Activated CD8-positive, alpha-beta memory T cell treated with anti-CD3 and anti-CD28 coated beads for 36 hours (primary cell): Measurements from ENCODE around the gene PARD6B. TPM values are rescaled to one million over a fixed set of nuclear protein-coding genes. Genes with fewer than 3 reads are reported as not detected.

Experiments
- CTCF ChIA-PET: fragments of 350-600 bp; sonication (Branson Sonifier 250); formaldehyde crosslinking; loops from one replicate; lab custom pipeline; 2021; ENCODE audit warnings: antibody characterized with exemption; lab: Charles Lee
- POLR2A ChIA-PET: fragments of 350-600 bp; sonication (Branson Sonifier 250); formaldehyde crosslinking; loops from one replicate; lab custom pipeline; 2021; ENCODE audit warnings: antibody characterized with exemption; lab: Charles Lee
- total RNA-seq, 2 experiments: library from RNA; stranded (reverse); gene quantifications; one replicate each; pipeline ENCODE4 v1.2.3, GENCODE V29; 2021

The PARD6B gene
- total RNA-seq, 2 experiments from 2014 or later = 5.2 to 5.7 TPM

- POLR2A ChIA-PET = no interaction called here
These were observed 11.4 kb upstream of the PARD6B start for GRCh38 chr20:50720026-50720425.

GRCh38 chr20:50720582-50720981 lies 10.8 kb upstream of the PARD6B start:
- ChIA-PET POLR2A (interaction anchor here (0.7 kb wide), 1 partner anchor 121 kb away, joined by 3 read pairs; no protein-coding TSS in a partner anchor), CTCF (no interaction called here)

More at GRCh38 chr20:50720026-50720425, 11.4 kb upstream of the PARD6B start:
- CTCF ChIA-PET = no interaction called here

GRCh38 chr20:50721881-50722281 lies 9.5 kb upstream of the PARD6B start:
- POLR2A ChIA-PET = no interaction called here
- CTCF ChIA-PET = no interaction called here

DNA sequence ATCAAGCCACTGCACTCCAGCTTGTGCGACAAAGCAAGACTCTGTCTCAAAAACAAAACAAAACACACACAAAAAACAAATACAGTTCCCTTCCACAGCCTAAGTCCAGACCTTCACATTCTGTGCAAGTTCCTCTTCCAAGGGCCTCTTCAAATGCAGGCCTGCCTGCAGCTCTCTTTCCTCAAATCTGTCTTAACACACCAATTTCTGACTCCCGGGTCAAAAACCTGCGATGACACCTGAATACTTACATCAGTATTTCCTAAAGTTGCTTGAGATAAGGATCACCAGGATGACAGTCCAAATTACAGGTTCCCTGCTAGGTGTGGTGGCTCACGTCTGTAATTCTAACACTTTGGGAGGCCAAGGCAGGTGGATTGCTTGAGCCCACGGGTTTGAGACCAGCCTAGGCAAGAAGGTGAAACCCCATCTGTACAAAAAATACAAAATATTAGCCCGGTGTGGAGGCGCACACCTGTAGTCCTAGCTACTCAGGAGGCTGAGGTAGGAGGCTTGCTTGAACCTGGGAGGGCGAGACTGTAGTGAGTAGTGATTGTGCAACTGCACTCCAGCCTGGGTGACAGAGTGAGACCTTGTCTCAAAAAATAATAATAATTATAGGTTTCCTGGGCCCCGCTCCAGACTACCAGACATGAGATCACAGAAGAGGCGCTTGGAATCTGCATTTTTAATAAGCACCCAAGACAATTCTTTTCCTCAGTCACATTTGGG lies 8.8 kb upstream of the PARD6B start:
- ChIA-PET CTCF (no interaction called here), POLR2A (no interaction called here)

GRCh38 chr20:50723672-50724071 lies 7.7 kb upstream of the PARD6B start:
- CTCF ChIA-PET = no interaction called here
- POLR2A ChIA-PET = interaction anchor here (0.5 kb wide), 1 partner anchor 27 kb away, joined by 3 read pairs; no protein-coding TSS in a partner anchor

DNA sequence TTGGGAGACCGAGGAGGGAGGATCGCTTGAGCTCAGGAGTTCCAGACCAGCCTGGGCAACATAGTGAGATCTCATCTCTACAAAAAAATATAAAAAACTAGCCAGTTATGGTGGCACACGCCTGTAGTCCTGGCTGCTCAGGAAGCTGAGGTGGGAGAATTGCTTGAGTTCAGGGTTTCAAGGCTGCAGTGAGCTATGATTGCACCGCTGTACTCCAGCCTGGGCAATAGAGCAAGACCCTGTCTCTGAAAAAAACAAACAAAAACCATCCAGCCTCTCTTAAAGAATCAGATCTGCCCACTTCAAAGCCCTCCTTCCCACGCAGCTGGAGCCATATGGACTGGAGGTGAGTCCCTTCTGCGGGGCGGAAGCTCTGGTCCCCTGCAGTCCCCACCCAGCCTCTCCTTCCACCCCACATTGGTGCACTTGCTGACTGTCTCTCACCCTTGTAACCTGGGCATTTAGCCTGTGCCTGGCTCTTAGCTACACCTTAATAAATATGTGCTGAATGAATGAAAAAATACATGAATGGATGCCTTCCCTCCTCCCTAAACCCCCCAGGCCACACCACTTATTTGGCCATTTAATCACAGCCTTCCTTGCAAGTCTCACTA lies 7.2 kb upstream of the PARD6B start:
- CTCF ChIA-PET = interaction anchor here (0.8 to 1.6 kb wide), 4 partner anchors 26 to 70 kb away, joined by 3 to 7 read pairs (median 4); partner anchors contain the start of gene BCAS4
- POLR2A ChIA-PET = interaction anchor here (0.5 to 0.6 kb wide), 2 partner anchors 25 to 26 kb away, joined by 3 read pairs; no protein-coding TSS in a partner anchor

GRCh38 chr20:50724851-50725723 lies 6.3 kb upstream of the PARD6B start:
- ChIA-PET POLR2A (interaction anchor here (0.6 to 0.9 kb wide), 4 partner anchors 8 to 254 kb away, joined by 3 read pairs; no protein-coding TSS in a partner anchor), CTCF (interaction anchor here (0.8 to 1.6 kb wide), 5 partner anchors 17 to 70 kb away, joined by 3 to 7 read pairs (median 3); partner anchors contain the start of gene BCAS4)

GRCh38 chr20:50725724-50726005 lies 5.7 kb upstream of the PARD6B start:
- POLR2A ChIA-PET = no interaction called here
- CTCF ChIA-PET = interaction anchor here (0.8 to 1.6 kb wide), 4 partner anchors 17 to 69 kb away, joined by 3 to 7 read pairs (median 4); partner anchors contain the start of gene BCAS4

- CTCF ChIA-PET = interaction anchor here (0.6 kb wide), 1 partner anchor 985 kb away, joined by 3 read pairs; no protein-coding TSS in a partner anchor
- POLR2A ChIA-PET = interaction anchor here (0.6 kb wide), 1 partner anchor 150 kb away, joined by 4 read pairs; no protein-coding TSS in a partner anchor
These were observed 4.2 kb upstream of the PARD6B start for GRCh38 chr20:50726955-50727791.

DNA sequence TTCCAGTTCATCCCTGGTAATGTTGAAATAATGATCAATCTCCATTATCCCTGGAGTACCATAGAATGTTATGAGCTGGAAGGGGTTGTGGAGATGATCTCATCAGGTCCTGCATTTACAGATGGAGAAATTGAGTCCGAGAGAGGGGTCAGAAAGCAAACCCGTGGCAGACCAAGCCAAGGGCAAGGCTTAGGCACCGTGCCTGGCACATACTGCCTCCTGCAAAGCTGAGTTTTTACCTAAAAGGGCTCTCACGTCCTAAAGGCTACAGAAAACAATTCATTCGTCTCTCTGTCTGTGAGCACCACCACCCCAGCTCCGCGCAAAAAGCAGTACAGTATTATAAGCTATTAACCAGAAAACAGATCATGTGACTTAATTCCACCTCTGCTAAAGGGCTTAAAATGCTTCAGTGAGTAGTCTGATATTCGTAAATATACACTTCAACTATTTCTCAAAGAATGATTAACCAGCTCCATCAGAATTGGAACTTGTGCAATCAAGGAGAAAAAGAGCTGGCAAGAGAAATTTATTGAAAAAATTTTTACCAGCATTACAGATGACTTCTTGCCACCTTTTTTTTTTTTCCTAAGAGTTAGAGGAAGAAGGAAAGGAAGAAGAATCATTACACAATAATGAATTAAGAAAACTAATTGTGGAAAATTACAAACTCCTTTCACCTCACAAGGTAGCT lies 3.4 kb upstream of the PARD6B start:
- POLR2A ChIA-PET = interaction anchor here (0.6 kb wide), 1 partner anchor 151 kb away, joined by 4 read pairs; no protein-coding TSS in a partner anchor
- CTCF ChIA-PET = interaction anchor here (0.6 to 1.9 kb wide), 2 partner anchors 22 to 984 kb away, joined by 3 to 5 read pairs; no protein-coding TSS in a partner anchor

DNA sequence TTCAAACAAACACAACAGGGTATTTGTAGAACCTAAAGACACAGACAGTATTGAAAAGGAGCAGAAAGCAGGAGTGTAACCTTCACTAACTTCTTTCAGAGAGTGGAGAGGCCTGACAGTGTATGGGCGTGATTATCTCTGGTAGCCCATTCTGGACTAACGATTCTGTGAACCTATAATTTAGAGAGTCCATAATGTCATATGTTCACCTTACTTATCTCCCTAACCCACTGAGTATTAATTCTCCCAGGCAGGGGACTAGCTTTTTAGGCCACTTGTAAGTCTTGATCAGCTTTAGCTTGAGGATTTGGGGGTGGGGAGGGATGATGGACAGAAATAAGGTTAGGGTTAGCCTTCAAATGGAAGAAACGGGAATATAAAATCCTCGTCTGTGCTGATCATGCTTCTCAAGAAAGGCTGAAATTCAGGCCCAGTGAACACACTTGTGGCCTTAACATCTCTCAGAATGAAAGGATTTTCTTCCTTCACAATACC lies 2.8 kb upstream of the PARD6B start:
- ChIA-PET POLR2A (no interaction called here), CTCF (interaction anchor here (1.9 kb wide), 1 partner anchor 21 kb away, joined by 5 read pairs; no protein-coding TSS in a partner anchor)

DNA sequence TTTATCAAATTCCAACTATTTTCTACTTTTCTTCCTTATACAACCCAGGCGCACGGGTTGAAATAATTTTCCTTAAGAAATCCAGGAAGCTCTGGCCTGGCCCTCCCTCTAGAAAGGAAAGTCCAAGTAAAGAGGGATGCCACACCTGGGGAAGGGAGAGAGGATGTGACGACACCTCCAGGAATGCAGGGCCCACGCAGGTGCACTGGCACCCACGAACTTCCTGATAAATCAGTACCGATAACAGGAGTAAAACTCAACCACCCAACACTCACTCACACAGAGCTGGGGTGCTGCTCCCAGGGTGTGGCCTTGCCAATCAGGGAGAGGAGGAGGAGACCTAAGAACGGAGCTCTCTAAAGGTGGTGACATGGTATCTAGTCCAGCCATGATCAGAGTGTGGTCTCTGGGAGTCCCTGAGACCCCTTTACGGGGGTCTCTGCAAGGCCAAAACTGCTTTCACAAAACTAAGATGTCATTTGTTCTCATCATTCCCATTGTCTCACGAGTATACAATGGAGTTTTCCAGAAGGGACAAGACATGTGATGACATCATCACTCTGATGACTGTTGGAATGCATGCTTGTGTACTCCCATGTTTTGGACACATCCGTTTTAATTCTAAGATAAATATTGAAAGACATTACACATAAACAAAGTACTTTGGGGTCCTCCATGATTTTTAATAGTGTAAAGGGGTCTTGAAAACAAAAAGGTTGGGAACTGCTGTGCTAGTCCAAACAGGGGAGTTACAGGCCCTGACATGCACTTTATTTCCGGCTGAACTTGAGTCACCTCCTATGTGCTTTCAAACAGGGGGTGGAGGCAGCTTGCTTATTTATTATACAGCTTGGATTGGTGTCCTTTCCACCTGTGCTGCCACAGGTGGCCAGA lies 2.2 kb upstream of the PARD6B start:
- ChIA-PET CTCF (interaction anchor here (1.9 kb wide), 1 partner anchor 20 kb away, joined by 5 read pairs; no protein-coding TSS in a partner anchor), POLR2A (interaction anchor here (0.6 kb wide), 1 partner anchor 46 kb away, joined by 6 read pairs; no protein-coding TSS in a partner anchor)

DNA sequence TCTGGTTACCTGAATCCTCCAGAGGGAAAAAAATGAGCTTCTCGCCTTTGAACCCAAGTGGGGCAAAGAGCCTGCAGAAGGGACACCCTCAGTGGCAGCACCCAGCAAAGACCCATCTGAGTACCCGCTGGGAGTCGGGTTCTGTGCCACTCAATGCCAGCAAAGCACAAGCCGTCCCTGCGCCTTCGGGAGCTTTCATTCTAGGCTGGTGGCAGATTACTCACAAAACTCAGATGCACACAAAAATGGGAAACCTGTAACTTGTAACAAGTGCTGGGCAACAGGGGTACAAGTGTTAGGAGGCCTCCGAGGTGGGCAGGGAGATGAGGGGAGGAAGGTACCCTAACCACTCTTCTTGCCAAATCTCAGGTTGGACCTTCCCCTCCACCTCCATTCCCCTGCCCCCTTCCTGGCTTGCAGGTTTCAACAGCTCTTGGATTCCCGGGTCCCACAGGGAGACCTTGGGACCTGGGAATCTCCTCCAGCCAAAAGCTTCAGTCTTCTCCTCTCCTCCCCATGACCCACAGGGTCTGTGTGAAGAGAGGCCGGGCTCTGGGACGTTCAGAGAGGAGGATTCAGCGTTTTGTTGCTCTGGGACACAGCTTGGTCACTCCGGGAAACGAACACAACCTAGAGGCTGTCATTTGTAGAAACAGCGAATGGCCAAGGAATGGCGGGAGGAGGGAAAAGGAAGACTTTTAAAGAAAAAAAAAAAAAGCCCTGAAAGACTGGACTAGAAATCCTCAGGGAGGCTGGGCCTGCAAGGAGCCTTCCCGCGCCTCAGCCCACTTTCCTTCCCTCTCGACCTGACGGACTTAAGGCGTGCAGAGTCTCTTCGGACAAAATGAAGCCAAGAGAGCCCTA lies 1.2 kb upstream of the PARD6B start:
- CTCF ChIA-PET = interaction anchor here (0.7 kb wide), 1 partner anchor 427 kb away, joined by 3 read pairs; no protein-coding TSS in a partner anchor
- POLR2A ChIA-PET = interaction anchor here (0.6 to 1.0 kb wide), 3 partner anchors 46 to 577 kb away, joined by 3 to 6 read pairs (median 4); partner anchors contain the start of genes BCAS4 and PEDS1

DNA sequence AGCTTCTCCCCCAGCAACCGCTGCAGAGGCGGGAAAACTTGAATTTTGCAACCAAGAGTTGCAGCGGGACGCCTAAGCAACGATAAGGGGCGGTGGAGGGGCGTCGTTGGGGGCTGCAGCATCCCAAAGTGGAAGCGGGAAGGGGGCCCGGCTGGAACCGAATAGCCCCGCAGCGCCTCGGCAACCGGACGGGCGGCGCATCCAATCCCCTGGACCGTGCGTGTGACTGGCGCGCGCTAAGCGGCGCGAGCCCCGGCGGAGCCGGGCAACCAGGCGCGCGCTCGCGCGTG lies 670 bp upstream of the PARD6B start:
- POLR2A ChIA-PET = interaction anchor here (0.7 to 1.0 kb wide), 2 partner anchors 64 to 577 kb away, joined by 3 to 4 read pairs; partner anchors contain the start of genes BCAS4 and PEDS1
- CTCF ChIA-PET = no interaction called here
